Right ventricle myocardium inferior (tissue), 1 donor: Measurements from ENCODE around the gene NEK8. TPM values are rescaled to one million over a fixed set of nuclear protein-coding genes. Genes with fewer than 3 reads are reported as not detected.
A peak's percentile ranks its signal among the peaks of the same experiment; 100 is the strongest.
"Not testable (repeated sequence)": the region's sequence is repeated elsewhere in the genome, so short reads cannot be mapped to it uniquely, and the experiment has no call there.

Experiments
- ATAC-seq: fragments of 200-7000 bp; cut with Tn5 transposase; one replicate; pipeline ENCODE4 v1.9.1; 2020; ENCODE audit warnings: mild to moderate bottlenecking, moderate library complexity
- DNase-seq: peaks from one replicate; pipeline ENCODE4 v3.0.0; 2021; ENCODE audit errors: missing footprints
- intact Hi-C: fragments of 100-400 bp; cut with DNase I; formaldehyde crosslinking; loops from one replicate; pipeline ENCODE4 v1.11.0; 2022
- total RNA-seq: library from RNA; stranded (reverse); fragmentation: NEBNext Ultra II Directional; extraction: Animal tissue kit (Norgen Biotek cat#: 25700); gene quantifications from one replicate; pipeline ENCODE4 v1.2.1, GENCODE V29; 2021
- donor health status: DM: no; HTN: yes; CAD: no; lungs with severe emphysema.

The NEK8 gene
- total RNA-seq, 1 donor from 2014 or later = 0.60 TPM

GRCh38 chr17:28723159-28723835 lies 5.3 kb upstream of the NEK8 start:
- ATAC-seq = no peak
- no peak for DNase-seq
- intact Hi-C loops = no loop called here

GRCh38 chr17:28723836-28724499 lies 4.6 kb upstream of the NEK8 start:
- DNase-seq, ATAC-seq, intact Hi-C loops: not testable (repeated sequence)

GRCh38 chr17:28724500-28725165 lies 4.0 kb upstream of the NEK8 start:
- ATAC-seq (no peak), DNase-seq (no peak)
- intact Hi-C loops = loop anchor here (5.0 kb wide), 1 partner anchor 178 kb away; the partner anchor contains the start of gene DHRS13

GRCh38 chr17:28725166-28725659 lies 3.4 kb upstream of the NEK8 start:
- intact Hi-C loops = loop anchor here (5.0 kb wide), 1 partner anchor 177 kb away; the partner anchor contains the start of gene DHRS13
- no peak for DNase-seq
- ATAC-seq = no peak

- intact Hi-C loops = loop anchor here (5.0 kb wide), 1 partner anchor 177 kb away; the partner anchor contains the start of gene DHRS13
- DNase-seq (peak; percentile 83), ATAC-seq (no peak)
Observed at GRCh38 chr17:28725660-28726225, 2.8 kb upstream of the NEK8 start.

- DNase-seq = peak; percentile 87
- ATAC-seq = peak; percentile 64
- intact Hi-C loops = loop anchor here (5.0 kb wide), 1 partner anchor 176 kb away; the partner anchor contains the start of gene DHRS13
Observed at GRCh38 chr17:28726226-28726626, 2.4 kb upstream of the NEK8 start, which contains the start of gene TLCD1. TSS of gene TLCD1 (minus strand) at chr17:28726233. CDS start at chr17:28726097, 136 bp downstream.

- ATAC-seq (peak; percentile 80), DNase-seq (peak; percentile 96)
- intact Hi-C loops = loop anchor here (1.0 to 5.0 kb wide), 2 partner anchors 23 to 175 kb away; partner anchors contain the start of gene DHRS13
Observed at GRCh38 chr17:28726627-28727491, 1.7 kb upstream of the NEK8 start.

- ATAC-seq = no peak
- intact Hi-C loops = loop anchor here (2.0 to 5.0 kb wide), 2 partner anchors 172 to 223 kb away; partner anchors contain the start of gene DHRS13
- DNase-seq = no peak
Observed at GRCh38 chr17:28729950-28730330, 1.4 kb downstream of the NEK8 start.

- intact Hi-C loops = no loop called here
- ATAC-seq (no peak), DNase-seq (no peak)
Observed at GRCh38 chr17:28733346-28733745, 4.8 kb downstream of the NEK8 start.

- intact Hi-C loops = no loop called here
- no peak for ATAC-seq
- no peak for DNase-seq
Observed at GRCh38 chr17:28734712-28735241, 6.2 kb downstream of the NEK8 start.

GRCh38 chr17:28735242-28735722 lies 6.7 kb downstream of the NEK8 start:
- ATAC-seq = no peak
- DNase-seq = no peak
- intact Hi-C loops = no loop called here

- intact Hi-C loops, DNase-seq, ATAC-seq: not testable (repeated sequence)
Observed at GRCh38 chr17:28735913-28736769, 7.6 kb downstream of the NEK8 start.

- intact Hi-C loops = no loop called here
- no peak for ATAC-seq
- no peak for DNase-seq
Observed at GRCh38 chr17:28737316-28737715, 8.7 kb downstream of the NEK8 start.

GRCh38 chr17:28737770-28738679 lies 9.4 kb downstream of the NEK8 start:
- no peak for DNase-seq
- intact Hi-C loops = no loop called here
- no peak for ATAC-seq

- ATAC-seq (no peak), DNase-seq (no peak)
- intact Hi-C loops = no loop called here
Observed at GRCh38 chr17:28738680-28739384, 10.2 kb downstream of the NEK8 start.
